Hematopoietic multipotent progenitor cell treated with erythropoietin and hydrocortisone succinate and interleukin-3 and kit ligand, for 15 days (in vitro differentiated cells): ENCODE results near the gene MREG.
"Not testable (repeated sequence)": the region's sequence is repeated elsewhere in the genome, so short reads cannot be mapped to it uniquely, and the experiment has no call there.

Experiments used
- DNase-seq: peaks from one replicate; pipeline ENCODE4 v3.0.0-alpha.2; 2015; ENCODE audit warnings: low spot score

Gene MREG

GRCh38 chr2:215958257-215958656 lies 55.1 kb downstream of the MREG start:
- no peak for DNase-seq

GRCh38 chr2:215957354-215958122 lies 55.8 kb downstream of the MREG start:
- not testable (repeated sequence) for DNase-seq

GRCh38 chr2:215952860-215953637 lies 60.3 kb downstream of the MREG start:
- no peak for DNase-seq

- DNase-seq = no peak
Measured at GRCh38 chr2:215951558-215951957, 61.8 kb downstream of the MREG start.

GRCh38 chr2:215949991-215950404 lies 63.4 kb downstream of the MREG start:
- peak; percentile 62 for DNase-seq

- no peak for DNase-seq
Measured at GRCh38 chr2:215948051-215948450, 65.3 kb downstream of the MREG start.

GRCh38 chr2:215946586-215946985 lies 66.8 kb downstream of the MREG start:
- DNase-seq = no peak

- DNase-seq = no peak
Measured at GRCh38 chr2:215942194-215942593, 71.2 kb downstream of the MREG start.

GRCh38 chr2:215941726-215942125 lies 71.6 kb downstream of the MREG start:
- DNase-seq = no peak

GRCh38 chr2:215940645-215941184 lies 72.6 kb downstream of the MREG start:
- DNase-seq = no peak

GRCh38 chr2:215937190-215937589 lies 76.2 kb downstream of the MREG start:
- DNase-seq = no peak

- DNase-seq = no peak
Measured at GRCh38 chr2:215933151-215933550, 80.2 kb downstream of the MREG start.

GRCh38 chr2:215931256-215931903 lies 82.0 kb downstream of the MREG start:
- DNase-seq = peak; percentile 65

- no peak for DNase-seq
Measured at GRCh38 chr2:215930505-215931253, 82.7 kb downstream of the MREG start.

GRCh38 chr2:215929602-215930335 lies 83.6 kb downstream of the MREG start:
- no peak for DNase-seq

GRCh38 chr2:215928086-215928485 lies 85.3 kb downstream of the MREG start:
- DNase-seq = no peak

GRCh38 chr2:215926992-215927391 lies 86.4 kb downstream of the MREG start:
- DNase-seq = not testable (repeated sequence)

- no peak for DNase-seq
Measured at GRCh38 chr2:215921895-215922294, 91.5 kb downstream of the MREG start.

GRCh38 chr2:215920244-215921100 lies 92.9 kb downstream of the MREG start:
- peak; percentile 22 for DNase-seq

- DNase-seq = no peak
Measured at GRCh38 chr2:215919624-215920243, 93.6 kb downstream of the MREG start.
